H1 (cell line): ENCODE measurements around the gene SPG11. TPM values are rescaled to one million over a fixed set of nuclear protein-coding genes. Genes with fewer than 3 reads are reported as not detected.

Experiments used
- CTCF ChIA-PET: fragments of 300-600 bp; sonication (Branson Sonifier 250); formaldehyde crosslinking; loops from one replicate; lab custom pipeline; 2021; ENCODE audit not compliant: partially characterized antibody; lab: Charles Lee
- POLR2A ChIA-PET: fragments of 300-600 bp; sonication (Branson Sonifier 250); formaldehyde crosslinking; loops from one replicate; lab custom pipeline; 2021; ENCODE audit warnings: inconsistent platforms; ENCODE audit not compliant: partially characterized antibody; lab: Charles Lee
- DNase-seq, 2 experiments: peaks; one replicate each; pipeline versions ENCODE4 v3.0.0 to v3.0.0-alpha.2; 2010 to 2022; ENCODE audit warnings: low spot score in 2 of 2, low read depth in 1 of 2, mixed read lengths in 1 of 2
- FAIRE-seq: peaks from 2 replicates; lab custom pipeline; 2011; peaks lifted over from hg19 to GRCh38; lab: Jason Lieb, UNC
- H2AFZ ChIP-seq: 2 replicates; pipeline ENCODE4 v1.8.1; 2012; ENCODE audit warnings: low read length, inconsistent platforms
- H2AK5ac ChIP-seq: 2 replicates; pipeline ENCODE4 v1.6.1; 2013; ENCODE audit warnings: low read depth, low read length
- H2BK120ac ChIP-seq: replicated peaks from 2 replicates; pipeline ENCODE3; 2013; ENCODE audit warnings: low read depth, low read length, inconsistent platforms
- H2BK12ac ChIP-seq: 2 replicates; pipeline ENCODE4 v1.6.1; 2013; ENCODE audit warnings: low read depth, low read length
- H2BK15ac ChIP-seq: 2 replicates; pipeline ENCODE4 v1.6.1; 2013; ENCODE audit warnings: low read length
- H2BK20ac ChIP-seq: 2 replicates; pipeline ENCODE4 v1.6.1; 2013; ENCODE audit warnings: low read length
- H2BK5ac ChIP-seq: 2 replicates; pipeline ENCODE4 v1.6.1; 2013; ENCODE audit warnings: low read depth, low read length
- H3K14ac ChIP-seq: 2 replicates; pipeline ENCODE4 v1.6.1; 2013; ENCODE audit warnings: inconsistent platforms; ENCODE audit not compliant: insufficient read length
- H3K18ac ChIP-seq: 2 replicates; pipeline ENCODE4 v1.6.1; 2013; ENCODE audit warnings: low read length; ENCODE audit errors: extremely low read depth
- H3K23ac ChIP-seq: 2 replicates; pipeline ENCODE4 v1.6.1; 2013; ENCODE audit warnings: inconsistent platforms; ENCODE audit not compliant: insufficient read length
- H3K23me2 ChIP-seq: 2 replicates; pipeline ENCODE4 v1.6.1; 2013; ENCODE audit warnings: low read depth, low read length
- H3K27ac ChIP-seq: 2 replicates; pipeline ENCODE4 v1.6.1; 2011; ENCODE audit warnings: low read depth, low read length, inconsistent platforms
- H3K27me3 ChIP-seq, 4 experiments: replicated peaks in 1 of 4; 1 replicate in 1 of 4; 2 replicates in 3 of 4; pipeline versions ENCODE4 v1.6.1 to v1.8.1; 2011 to 2013; ENCODE audit warnings: low read length in 3 of 4, mild to moderate bottlenecking in 3 of 4, inconsistent platforms in 2 of 4, mixed read lengths in 2 of 4, moderate library complexity in 1 of 4; ENCODE audit not compliant: control insufficient read depth in 3 of 4, insufficient read depth in 3 of 4; ENCODE audit errors: extremely low read depth in 1 of 4
- H3K36me3 ChIP-seq, 4 experiments: 2 replicates each; pipeline versions ENCODE4 v1.6.1 to v1.8.1; 2011 to 2013; ENCODE audit warnings: mild to moderate bottlenecking in 4 of 4, low read length in 3 of 4, moderate library complexity in 2 of 4, control low read depth in 1 of 4, inconsistent platforms in 1 of 4; ENCODE audit not compliant: insufficient read depth in 4 of 4, control insufficient read depth in 2 of 4
- H3K4ac ChIP-seq: replicated peaks from 2 replicates; pipeline ENCODE3; 2013; ENCODE audit warnings: low read length, low read depth, mixed read lengths, inconsistent platforms; ENCODE audit not compliant: insufficient read length
- H3K4me1 ChIP-seq, 4 experiments: replicated peaks in 1 of 4; 1 replicate in 1 of 4; 2 replicates in 3 of 4; pipeline versions ENCODE4 v1.6.1 to v1.8.1; 2011 to 2013; ENCODE audit warnings: low read length in 3 of 4, inconsistent platforms in 2 of 4, mixed read lengths in 1 of 4; ENCODE audit not compliant: insufficient read depth in 4 of 4, control insufficient read depth in 3 of 4
- H3K4me2 ChIP-seq, 2 experiments: 2 replicates each; pipeline versions ENCODE4 v1.6.1 to v1.8.1; 2011 to 2013; ENCODE audit warnings: low read depth in 2 of 2, low read length in 2 of 2, control low read depth in 1 of 2, inconsistent platforms in 1 of 2, mild to moderate bottlenecking in 1 of 2; ENCODE audit not compliant: insufficient read depth in 1 of 2
- H3K4me3 ChIP-seq, 4 experiments: fragments of 200-600, 300-600 bp in 1 of 4; sonication (generic), shearing (Covaris generic), sonication (Bioruptor Twin) in 1 of 4; 2 replicates each; pipeline versions ENCODE4 v1.5.1 to v1.8.1; 2011 to 2016; ENCODE audit warnings: low read length in 4 of 4, low read depth in 3 of 4, control low read depth in 2 of 4, inconsistent platforms in 2 of 4, mild to moderate bottlenecking in 2 of 4, mixed read lengths in 1 of 4, moderate library complexity in 1 of 4; ENCODE audit not compliant: insufficient read depth in 2 of 4; ENCODE audit errors: extremely low read depth in 1 of 4
- H3K56ac ChIP-seq: replicated peaks from 2 replicates; pipeline ENCODE3; 2013; ENCODE audit warnings: low read depth, mild to moderate bottlenecking, mixed read lengths, low read length, inconsistent platforms; ENCODE audit not compliant: insufficient read length
- H3K79me1 ChIP-seq: 2 replicates; pipeline ENCODE4 v1.6.1; 2013; ENCODE audit warnings: low read depth, low read length, control low read depth
- H3K79me2 ChIP-seq, 2 experiments: 2 replicates each; pipeline versions ENCODE4 v1.6.1 to v1.8.1; 2012 to 2013; ENCODE audit warnings: low read length in 2 of 2, mild to moderate bottlenecking in 2 of 2, inconsistent platforms in 1 of 2; ENCODE audit not compliant: insufficient read depth in 2 of 2, control insufficient read depth in 1 of 2
- H3K9ac ChIP-seq, 4 experiments: replicated peaks in 1 of 4; 1 replicate in 1 of 4; 2 replicates in 3 of 4; pipeline versions ENCODE4 v1.6.1 to v1.8.1; 2011 to 2013; ENCODE audit warnings: low read depth in 3 of 4, low read length in 3 of 4, control low read depth in 2 of 4, mild to moderate bottlenecking in 2 of 4, moderate library complexity in 2 of 4, inconsistent platforms in 1 of 4; ENCODE audit errors: extremely low read depth in 1 of 4
- H3K9me3 ChIP-seq, 2 experiments: 2 replicates each; pipeline versions ENCODE4 v1.6.1 to v1.8.1; 2012 to 2013; ENCODE audit warnings: mild to moderate bottlenecking in 2 of 2, moderate library complexity in 2 of 2, control low read depth in 1 of 2, inconsistent platforms in 1 of 2, low read depth in 1 of 2, low read length in 1 of 2, mixed read lengths in 1 of 2; ENCODE audit not compliant: insufficient read depth in 2 of 2
- H4K20me1 ChIP-seq, 2 experiments: replicated peaks in 1 of 2; 2 replicates each; pipeline versions ENCODE3 to v1.8.1; 2011 to 2013; ENCODE audit warnings: inconsistent platforms in 2 of 2, low read length in 2 of 2, mild to moderate bottlenecking in 1 of 2; ENCODE audit not compliant: insufficient read depth in 2 of 2, control insufficient read depth in 1 of 2
- H4K5ac ChIP-seq: 2 replicates; pipeline ENCODE4 v1.6.1; 2013; ENCODE audit warnings: low read length, low read depth, mixed read lengths, inconsistent platforms; ENCODE audit not compliant: insufficient read length
- H4K8ac ChIP-seq: 2 replicates; pipeline ENCODE4 v1.8.0; 2013; ENCODE audit warnings: mild to moderate bottlenecking, moderate library complexity, low read length, inconsistent platforms; ENCODE audit not compliant: insufficient read depth; ENCODE audit errors: extremely low read depth
- H4K91ac ChIP-seq: replicated peaks from 2 replicates; pipeline ENCODE3; 2013; ENCODE audit warnings: low read length, mixed read lengths, inconsistent platforms; ENCODE audit not compliant: insufficient read length
- CEBPB ChIP-seq: IDR thresholded peaks from 2 replicates; pipeline ENCODE4 v1.6.1; 2012; ENCODE audit warnings: low read depth, low read length
- CTBP2 ChIP-seq: IDR thresholded peaks from 2 replicates; pipeline ENCODE4 v1.7.0; 2011; ENCODE audit warnings: borderline replicate concordance, mild to moderate bottlenecking, moderate library complexity, mixed read lengths, low read length; ENCODE audit not compliant: insufficient read depth, insufficient read length
- EZH2 ChIP-seq: fragments of 200-600 bp; sonication (generic); IDR thresholded peaks from 2 replicates; pipeline ENCODE4 v1.7.1; 2012; ENCODE audit warnings: low read depth, mild to moderate bottlenecking, moderate library complexity, low read length, inconsistent platforms; ENCODE audit not compliant: severe bottlenecking
- POLR2AphosphoS5 ChIP-seq: IDR thresholded peaks from 2 replicates; pipeline ENCODE4 v1.6.1; 2011; ENCODE audit warnings: low read depth, low read length
- RFX5 ChIP-seq: IDR thresholded peaks from 2 replicates; pipeline ENCODE4 v1.6.1; 2011; ENCODE audit warnings: low read depth, low read length, improper control_type of control experiment, borderline replicate concordance
- RNF2 ChIP-seq: fragments of 200-900, 300-1000 bp; sonication (generic); IDR thresholded peaks from 2 replicates; pipeline ENCODE4 v1.7.1; 2016; ENCODE audit warnings: borderline replicate concordance, low read depth, mild to moderate bottlenecking, antibody characterized with exemption, low read length; ENCODE audit not compliant: poor library complexity, severe bottlenecking; ENCODE audit errors: missing control alignments
- SP1 ChIP-seq: IDR thresholded peaks from 2 replicates; pipeline ENCODE4 v1.6.1; 2011; ENCODE audit warnings: low read depth, low read length
- TAF1 ChIP-seq: IDR thresholded peaks from 2 replicates; pipeline ENCODE4 v1.6.1; 2011; ENCODE audit warnings: mild to moderate bottlenecking, low read depth, low read length
- TCF12 ChIP-seq: IDR thresholded peaks from 2 replicates; pipeline ENCODE4 v1.6.1; 2011; ENCODE audit warnings: low read depth, mild to moderate bottlenecking, low read length
- TEAD4 ChIP-seq: IDR thresholded peaks from 2 replicates; pipeline ENCODE4 v1.6.1; 2012; ENCODE audit warnings: low read depth, low read length, inconsistent platforms, mixed read lengths
- polyA plus RNA-seq, 7 experiments: library from polyadenylated mRNA; depleted of rRNA in 3 of 7; stranded (reverse) in 5 of 7; unstranded in 2 of 7; fragments of >200 nt in 5 of 7; fragments of 200-250 nt in 2 of 7; gene quantifications; 1 replicate in 5 of 7; 2 replicates in 1 of 7; 4 replicates in 1 of 7; pipeline versions ENCODE4 v1.2.1 to v1.2.3, GENCODE V29; 2011 to 2013; ENCODE audit warnings: missing spikeins in 2 of 7, mixed read lengths in 2 of 7
- total RNA-seq: library from RNA; stranded (reverse); fragmentation: NEBNext Ultra II Directional; extraction: Animal tissue kit (Norgen Biotek cat#: 25700); gene quantifications from 2 replicates; pipeline ENCODE4 v1.2.1, GENCODE V29; 2021
- TF ChIP-seq, protein P1 (sequence below): IDR thresholded peaks from 2 replicates; pipeline ENCODE4 v1.6.1; 2011; ENCODE audit warnings: low read depth, mild to moderate bottlenecking, low read length; ENCODE audit not compliant: insufficient read depth

The SPG11 gene
- total and polyA plus RNA-seq, 2 of the 8 experiments (the other 6 are each of a cell fraction or from before 2014, with no cell fraction given): 37.1 to 38.6 TPM

DNA sequence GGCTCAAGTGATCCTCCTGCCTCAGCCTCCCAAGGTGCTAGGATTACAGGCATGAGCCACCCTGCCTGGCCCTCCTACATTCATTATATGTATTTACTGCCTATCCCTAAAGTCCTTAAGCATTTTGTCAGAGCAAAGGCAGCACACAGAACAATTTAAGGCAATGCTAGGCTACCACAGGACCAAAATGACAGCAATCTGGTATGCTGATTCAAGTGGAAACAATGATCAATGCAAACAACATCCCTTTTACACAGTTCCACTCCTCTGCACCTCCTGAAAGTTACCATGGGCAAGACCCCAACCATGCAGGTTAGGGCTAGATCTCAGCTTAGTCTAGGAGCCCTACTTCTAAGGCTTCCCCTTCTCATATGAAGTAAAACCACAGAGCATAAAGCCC is 40.3 kb downstream of the SPG11 start:
- no peaks in the 10 kb centered on the region for H3K27me3 ChIP-seq
- FAIRE-seq: no peak
- H2AK5ac ChIP-seq: no peak overlapping the region
- no peak overlapping the region for H3K4ac ChIP-seq
- no peaks in the 10 kb centered on the region for H3K79me2 ChIP-seq
- H3K27ac ChIP-seq: no peak overlapping the region
- H3K23me2 ChIP-seq: no peaks in the 10 kb centered on the region
- H3K4me3 ChIP-seq: no peak overlapping the region
- no peak overlapping the region for H4K5ac ChIP-seq
- no peak overlapping the region for H3K4me2 ChIP-seq
- no peaks in the 10 kb centered on the region for H3K79me1 ChIP-seq
- no peak overlapping the region for H2BK15ac ChIP-seq
- no peak overlapping the region for H2BK120ac ChIP-seq
- H3K23ac ChIP-seq: no peak overlapping the region
- no peaks in the 10 kb centered on the region for H4K20me1 ChIP-seq
- H2BK5ac ChIP-seq: no peak overlapping the region
- H2BK12ac ChIP-seq: no peak overlapping the region
- H3K18ac ChIP-seq: no peak overlapping the region
- no peak overlapping the region for H4K91ac ChIP-seq
- no peak overlapping the region for H3K56ac ChIP-seq
- H3K9ac ChIP-seq: no peak overlapping the region
- H3K14ac ChIP-seq: no peak overlapping the region
- POLR2A ChIA-PET: interaction anchor here (1.3 kb wide), 1 partner anchor 40 kb away, joined by 3 read pairs; the partner anchor contains the start of gene SPG11
- no peak for DNase-seq
- no peak overlapping the region for H4K8ac ChIP-seq
- H3K4me1 ChIP-seq: no peaks in the 10 kb centered on the region
- CTCF ChIA-PET: no interaction called here
- peaks cover under 1 to 30% (median 6%) of the 10 kb centered on the region in 4 experiments; a peak in 4 of 8 replicates for H3K36me3 ChIP-seq
- no peak overlapping the region for H2AFZ ChIP-seq
- H2BK20ac ChIP-seq: no peak overlapping the region
- no peaks in the 10 kb centered on the region for H3K9me3 ChIP-seq
- TF ChIP-seq TCF12: no peak
- TF ChIP-seq TEAD4: no peak
- no peak for TF ChIP-seq EZH2
- no peak for TF ChIP-seq RFX5
- TF ChIP-seq, protein P1, sequence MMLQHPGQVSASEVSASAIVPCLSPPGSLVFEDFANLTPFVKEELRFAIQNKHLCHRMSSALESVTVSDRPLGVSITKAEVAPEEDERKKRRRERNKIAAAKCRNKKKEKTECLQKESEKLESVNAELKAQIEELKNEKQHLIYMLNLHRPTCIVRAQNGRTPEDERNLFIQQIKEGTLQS: no peak
- no peak for TF ChIP-seq TAF1
- TF ChIP-seq POLR2AphosphoS5: no peak
- no peak for TF ChIP-seq RNF2
- no peak for TF ChIP-seq CEBPB
- TF ChIP-seq CTBP2: no peak
- no peak for TF ChIP-seq SP1
